Prostate gland (tissue), 2 donors: Measurements from ENCODE around the gene GPC2.

Source experiments
- POLR2A ChIP-seq: fragments of 450-650 bp; IDR thresholded peaks from one replicate; pipeline ENCODE4 v1.6.1; 2016; ENCODE audit warnings: antibody characterized with exemption, mild to moderate bottlenecking
- POLR2AphosphoS5 ChIP-seq: sonication (generic); formaldehyde crosslinking; IDR thresholded peaks from one replicate; pipeline ENCODE4 v1.6.1; 2017; ENCODE audit warnings: antibody characterized with exemption
- TF ChIP-seq, protein P1 (sequence below), 4 experiments: fragments of 200-600 bp in 2 of 4; fragments of 450-650 bp in 2 of 4; sonication (generic) in 2 of 4; IDR thresholded peaks; 1 replicate in 3 of 4; 2 replicates in 1 of 4; pipeline ENCODE4 v1.5.1; 2016 to 2019; ENCODE audit warnings: antibody characterized with exemption in 4 of 4, mild to moderate bottlenecking in 2 of 4, moderate library complexity in 2 of 4

DNA sequence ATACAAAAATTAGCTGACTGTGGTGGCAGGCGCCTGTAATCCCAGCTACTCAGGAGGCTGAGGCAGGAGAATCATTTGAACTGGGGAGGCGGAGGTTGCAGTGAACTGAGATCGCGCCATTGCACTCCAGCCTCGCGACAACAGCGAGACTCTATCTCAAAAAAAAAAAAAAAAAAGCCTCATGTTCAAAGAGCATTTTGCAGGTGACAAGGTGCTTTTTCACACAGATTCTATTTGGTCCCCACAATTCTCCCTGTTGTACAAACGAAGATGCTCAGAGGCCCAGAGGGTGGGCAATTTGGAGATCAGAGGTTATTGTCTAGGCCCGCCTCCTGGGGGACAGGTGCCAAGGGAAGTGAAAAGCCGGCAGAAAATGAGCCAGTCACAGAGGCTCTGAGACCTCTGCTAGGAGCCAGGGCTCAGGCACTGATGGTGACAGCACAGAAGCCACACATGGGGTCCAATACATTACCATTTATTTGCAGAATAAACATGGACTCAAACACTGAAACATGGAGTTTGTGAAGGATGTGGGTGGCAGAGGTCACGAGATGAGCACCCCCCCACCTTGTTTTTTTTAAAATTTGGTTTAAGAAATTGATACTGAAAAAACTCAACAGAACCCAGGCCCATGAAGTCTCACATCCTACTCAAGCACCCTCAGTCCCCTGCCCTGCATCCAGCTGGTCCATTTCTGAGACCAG is 7.9 kb downstream of the GPC2 start:
- TF ChIP-seq POLR2AphosphoS5 (no peak), POLR2A (no peak)
- TF ChIP-seq, protein P1, sequence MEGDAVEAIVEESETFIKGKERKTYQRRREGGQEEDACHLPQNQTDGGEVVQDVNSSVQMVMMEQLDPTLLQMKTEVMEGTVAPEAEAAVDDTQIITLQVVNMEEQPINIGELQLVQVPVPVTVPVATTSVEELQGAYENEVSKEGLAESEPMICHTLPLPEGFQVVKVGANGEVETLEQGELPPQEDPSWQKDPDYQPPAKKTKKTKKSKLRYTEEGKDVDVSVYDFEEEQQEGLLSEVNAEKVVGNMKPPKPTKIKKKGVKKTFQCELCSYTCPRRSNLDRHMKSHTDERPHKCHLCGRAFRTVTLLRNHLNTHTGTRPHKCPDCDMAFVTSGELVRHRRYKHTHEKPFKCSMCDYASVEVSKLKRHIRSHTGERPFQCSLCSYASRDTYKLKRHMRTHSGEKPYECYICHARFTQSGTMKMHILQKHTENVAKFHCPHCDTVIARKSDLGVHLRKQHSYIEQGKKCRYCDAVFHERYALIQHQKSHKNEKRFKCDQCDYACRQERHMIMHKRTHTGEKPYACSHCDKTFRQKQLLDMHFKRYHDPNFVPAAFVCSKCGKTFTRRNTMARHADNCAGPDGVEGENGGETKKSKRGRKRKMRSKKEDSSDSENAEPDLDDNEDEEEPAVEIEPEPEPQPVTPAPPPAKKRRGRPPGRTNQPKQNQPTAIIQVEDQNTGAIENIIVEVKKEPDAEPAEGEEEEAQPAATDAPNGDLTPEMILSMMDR (IDR thresholded peaks at IDR 0.05), result no peak
